Keratinocyte (primary cell): Measurements from ENCODE around the gene EPHB1. TPM values are rescaled to one million over a fixed set of nuclear protein-coding genes. Genes with fewer than 3 reads are reported as not detected.

Experiments used
- DNase-seq: peaks from one replicate; pipeline ENCODE4 v3.0.0-alpha.2; 2011; ENCODE audit warnings: low read depth, missing footprints, low spot score
- FAIRE-seq: peaks from 2 replicates; lab custom pipeline; 2011; peaks lifted over from hg19 to GRCh38; lab: Jason Lieb, UNC
- H2AFZ ChIP-seq: 2 replicates; pipeline ENCODE4 v1.6.0; 2012; ENCODE audit warnings: low read length, control low read depth, inconsistent platforms; ENCODE audit not compliant: control insufficient read depth
- H3K27ac ChIP-seq: 2 replicates; pipeline ENCODE4 v1.5.1; 2011; ENCODE audit warnings: low read length; ENCODE audit not compliant: control insufficient read depth, insufficient read depth
- H3K27me3 ChIP-seq: 3 replicates; pipeline ENCODE4 v1.6.0; 2011; ENCODE audit warnings: low read length; ENCODE audit not compliant: control insufficient read depth, insufficient read depth; ENCODE audit errors: extremely low read depth
- H3K36me3 ChIP-seq, 2 experiments: 2 replicates in 1 of 2; 3 replicates in 1 of 2; pipeline ENCODE4 v1.5.1; 2011; ENCODE audit warnings: low read length in 2 of 2, mild to moderate bottlenecking in 1 of 2; ENCODE audit not compliant: control insufficient read depth in 2 of 2, insufficient read depth in 2 of 2; ENCODE audit errors: extremely low read depth in 1 of 2
- H3K4me1 ChIP-seq: 3 replicates; pipeline ENCODE4 v1.5.1; 2011; ENCODE audit warnings: low read length; ENCODE audit not compliant: control insufficient read depth, insufficient read depth; ENCODE audit errors: extremely low read depth
- H3K4me2 ChIP-seq: 3 replicates; pipeline ENCODE4 v1.6.0; 2011; ENCODE audit warnings: low read depth, low read length; ENCODE audit not compliant: control insufficient read depth, insufficient read depth; ENCODE audit errors: extremely low read depth
- H3K4me3 ChIP-seq, 3 experiments: fragments of 200-600 bp in 1 of 3; sonication (generic) in 1 of 3; 2 replicates in 2 of 3; 3 replicates in 1 of 3; pipeline ENCODE4 v1.5.1; 2011 to 2016; ENCODE audit warnings: low read length in 3 of 3, mild to moderate bottlenecking in 3 of 3, control low read depth in 2 of 3, inconsistent platforms in 1 of 3, low read depth in 1 of 3, mixed read lengths in 1 of 3, mixed run types in 1 of 3, moderate library complexity in 1 of 3; ENCODE audit not compliant: control insufficient read depth in 2 of 3, insufficient read depth in 2 of 3; ENCODE audit errors: extremely low read depth in 1 of 3
- H3K79me2 ChIP-seq: 2 replicates; pipeline ENCODE4 v1.6.0; 2012; ENCODE audit warnings: low read length; ENCODE audit not compliant: control insufficient read depth, insufficient read depth
- H3K9ac ChIP-seq: 3 replicates; pipeline ENCODE4 v1.6.0; 2011; ENCODE audit warnings: low read length; ENCODE audit not compliant: control insufficient read depth, insufficient read depth; ENCODE audit errors: extremely low read depth
- H3K9me1 ChIP-seq: 3 replicates; pipeline ENCODE4 v1.6.0; 2011; ENCODE audit warnings: low read length; ENCODE audit not compliant: control insufficient read depth, insufficient read depth; ENCODE audit errors: extremely low read depth
- H3K9me3 ChIP-seq: 2 replicates; pipeline ENCODE4 v1.5.1; 2012; ENCODE audit warnings: low read depth, low read length; ENCODE audit not compliant: control insufficient read depth
- H4K20me1 ChIP-seq: 3 replicates; pipeline ENCODE4 v1.6.0; 2011; ENCODE audit warnings: low read length; ENCODE audit not compliant: control insufficient read depth, insufficient read depth; ENCODE audit errors: extremely low read depth
- CTCF ChIP-seq, 3 experiments: IDR thresholded peaks in 1 of 3; conservative IDR thresholded peaks in 1 of 3; optimal IDR thresholded peaks in 1 of 3; 2 replicates in 2 of 3; 3 replicates in 1 of 3; pipeline versions ENCODE3 to v1.5.1; 2011; ENCODE audit warnings: low read length in 3 of 3, mild to moderate bottlenecking in 3 of 3, moderate library complexity in 2 of 3, control low read depth in 1 of 3, inconsistent platforms in 1 of 3; ENCODE audit not compliant: insufficient read depth in 2 of 3; ENCODE audit errors: extremely low read depth in 1 of 3
- EZH2 ChIP-seq: IDR thresholded peaks from one replicate; pipeline ENCODE4 v1.6.1; 2012; ENCODE audit warnings: inconsistent platforms, mild to moderate bottlenecking, low read length, moderate library complexity
- dilution Hi-C: fragments of 300-500 bp; cut with MboI; formaldehyde crosslinking; loops from one replicate; pipeline ENCODE4 v1.7.0; 2020; ENCODE audit warnings: low sequenced_read_pairs; ENCODE audit not compliant: extremely low pct_ligation_motif_present
- polyA plus RNA-seq, 5 experiments: library from polyadenylated mRNA; depleted of rRNA in 3 of 5; stranded (reverse) in 3 of 5; stranded (forward) in 1 of 5; unstranded in 1 of 5; fragments of >200 nt; gene quantifications; 1 replicate in 1 of 5; 2 replicates in 3 of 5; 3 replicates in 1 of 5; pipeline versions ENCODE4 v1.2.1 to v1.2.3, GENCODE V29; 2011 to 2012; ENCODE audit warnings: missing spikeins in 2 of 5, low read depth in 1 of 5, low replicate concordance in 1 of 5

The EPHB1 gene
- polyA plus RNA-seq, 1 donor (not counting 4 experiments of a cell fraction or from before 2014, with no cell fraction given), result 0.01 TPM

GRCh38 chr3:135083179-135083578 is 288.1 kb downstream of the EPHB1 start:
- no peak for FAIRE-seq
- H3K9me3 ChIP-seq, result no peaks in the 10 kb centered on the region

GRCh38 chr3:135083756-135084155 is 288.7 kb downstream of the EPHB1 start:
- TF ChIP-seq CTCF (optimal IDR thresholded peaks at IDR 0.05 in 1 of 3, IDR thresholded peaks at IDR 0.05 in 1 of 3, conservative IDR thresholded peaks at IDR 0.05 in 1 of 3; ENCODE audit: extremely low read depth in 1 of 3, insufficient read depth in 2 of 3, low read length in 3 of 3) (no peak), EZH2 (no peak)
- H3K9me1 ChIP-seq, result no peaks in the 10 kb centered on the region
- no peaks in the 10 kb centered on the region for H3K27me3 ChIP-seq
- no peaks in the 10 kb centered on the region for H3K9me3 ChIP-seq
- H3K9ac ChIP-seq, result no peak overlapping the region
- no peaks in the 10 kb centered on the region for H3K36me3 ChIP-seq
- no peaks in the 10 kb centered on the region for H4K20me1 ChIP-seq
- H3K4me1 ChIP-seq, result no peaks in the 10 kb centered on the region
- dilution Hi-C loops, result no loop called here
- H3K79me2 ChIP-seq, result no peaks in the 10 kb centered on the region
- DNase-seq (no peak), FAIRE-seq (no peak)
- H2AFZ ChIP-seq, result no peak overlapping the region
- H3K27ac ChIP-seq, result no peak overlapping the region
- no peak overlapping the region for H3K4me3 ChIP-seq
- no peak overlapping the region for H3K4me2 ChIP-seq

More at GRCh38 chr3:135083179-135083578, 288.1 kb downstream of the EPHB1 start:
- H3K9ac ChIP-seq, result no peak overlapping the region
- H3K79me2 ChIP-seq, result no peaks in the 10 kb centered on the region
- no peak for TF ChIP-seq CTCF (optimal IDR thresholded peaks at IDR 0.05 in 1 of 3, IDR thresholded peaks at IDR 0.05 in 1 of 3, conservative IDR thresholded peaks at IDR 0.05 in 1 of 3; ENCODE audit: extremely low read depth in 1 of 3, insufficient read depth in 2 of 3, low read length in 3 of 3)
- TF ChIP-seq EZH2, result no peak
- no peak overlapping the region for H2AFZ ChIP-seq
- no peak overlapping the region for H3K4me2 ChIP-seq
- no peaks in the 10 kb centered on the region for H3K9me1 ChIP-seq
- no peak overlapping the region for H3K27ac ChIP-seq
- H3K4me3 ChIP-seq, result no peak overlapping the region
- H3K36me3 ChIP-seq, result no peaks in the 10 kb centered on the region
- H3K4me1 ChIP-seq, result no peaks in the 10 kb centered on the region
- no peak for DNase-seq
- H4K20me1 ChIP-seq, result no peaks in the 10 kb centered on the region
- dilution Hi-C loops, result no loop called here
- no peaks in the 10 kb centered on the region for H3K27me3 ChIP-seq
